ENCODE results near the gene ABAT.
A peak's percentile ranks its signal among the peaks of the same experiment; 100 is the strongest.

ABAT gene

DNA sequence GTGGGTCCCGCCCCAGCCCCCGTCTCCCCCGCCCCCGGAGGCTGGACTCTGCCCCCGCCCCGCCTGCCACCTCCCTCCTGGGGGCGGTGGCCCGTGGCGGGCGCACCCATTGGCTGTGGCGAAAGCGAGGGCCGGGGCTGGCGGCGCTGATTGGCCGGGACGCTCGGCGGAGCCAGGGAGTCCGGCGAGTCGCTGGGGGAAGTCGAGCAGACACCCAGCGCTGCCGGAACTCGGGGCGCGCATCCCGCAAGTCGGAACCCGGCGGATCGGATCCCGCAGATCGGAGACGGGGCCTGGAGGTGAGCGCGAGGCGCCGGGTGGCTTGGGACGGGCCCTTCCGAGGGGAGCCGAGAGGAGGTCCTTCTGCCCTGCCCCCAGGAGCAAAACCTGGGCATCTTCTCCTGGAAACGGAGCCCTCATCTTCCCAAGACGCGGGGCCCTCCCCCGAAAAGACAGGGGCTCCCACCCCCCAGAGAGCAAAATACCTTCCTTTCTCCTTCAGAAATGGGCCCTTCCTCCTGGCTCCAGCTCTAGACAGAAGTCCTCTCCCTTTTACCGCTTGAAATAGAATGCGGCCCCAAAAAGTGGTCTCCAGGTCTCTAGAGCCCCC is at the start of gene ABAT:
ABAT (plus strand) TSS at position 205 of the 610 bp plus-strand sequence. CDS start 61,123 bp downstream, outside the sequence.
- DNase-seq, result peak in 1 of 2 experiments; percentile 66

DNA sequence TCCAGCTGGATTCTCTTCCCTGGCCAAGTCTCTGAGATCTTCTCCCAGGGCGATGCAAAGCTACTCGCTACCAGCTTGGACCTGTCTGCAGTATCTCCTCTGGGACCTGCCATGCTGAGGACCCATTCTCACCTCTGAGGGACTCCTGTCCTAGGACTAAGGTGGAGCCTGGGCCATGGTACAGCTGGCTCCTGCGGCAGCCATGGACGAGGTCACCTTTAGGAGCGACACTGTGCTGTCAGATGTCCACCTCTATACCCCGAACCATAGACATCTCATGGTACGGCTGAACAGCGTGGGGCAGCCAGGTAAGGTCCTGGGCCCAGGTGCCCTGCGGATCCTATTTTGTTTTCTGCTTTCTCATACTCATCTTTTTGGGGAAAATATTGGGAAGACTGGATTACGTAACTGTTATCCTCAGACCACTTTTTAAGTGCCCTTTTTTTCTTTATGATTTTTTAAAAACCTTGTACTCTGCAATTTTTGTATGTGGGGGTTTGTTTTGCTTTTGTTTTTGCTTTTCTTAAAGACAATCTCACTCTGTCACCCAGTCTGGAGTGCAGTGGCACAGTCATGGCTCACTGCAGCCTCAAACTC is 48.8 kb upstream of the ABAT start:
- no peak for DNase-seq

DNA sequence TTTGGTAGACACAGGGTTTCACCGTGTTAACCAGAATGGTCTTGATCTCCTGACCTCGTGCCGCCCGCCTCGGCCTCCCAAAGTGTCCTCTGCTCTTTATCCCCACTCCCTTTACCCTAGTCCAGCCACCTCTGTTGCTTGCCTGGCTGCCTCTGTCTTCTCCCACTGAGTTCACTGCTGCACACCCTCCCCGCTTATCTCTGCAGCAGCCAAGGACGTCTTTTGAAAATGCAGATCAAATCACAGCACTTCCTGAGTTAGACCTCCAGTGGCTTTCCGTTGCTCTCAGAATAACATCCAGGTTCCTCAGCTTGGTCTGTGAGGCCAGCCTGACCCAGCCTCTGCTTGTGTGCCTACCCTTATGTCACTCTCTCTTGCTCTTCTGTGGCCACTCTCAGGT is 47.5 kb upstream of the ABAT start:
- DNase-seq, result no peak

DNA sequence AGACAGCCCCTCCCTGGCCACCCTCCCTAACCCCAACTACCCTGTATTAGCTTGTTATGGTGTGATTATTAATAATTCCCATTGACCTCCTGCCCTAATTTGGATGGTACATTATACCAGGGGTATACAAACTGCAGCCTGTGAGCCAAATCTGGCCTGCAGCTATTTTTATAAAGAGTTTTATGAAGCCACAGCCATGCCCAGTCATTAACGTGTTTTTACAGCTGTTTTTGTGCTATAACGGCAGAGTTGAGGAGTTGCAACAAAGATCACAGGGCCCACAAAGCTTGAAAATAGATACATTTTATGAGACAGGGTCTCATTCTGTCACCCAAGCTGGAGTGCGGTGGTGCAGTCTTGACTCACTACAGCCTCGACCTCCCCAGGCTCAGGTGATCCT is 47.0 kb upstream of the ABAT start:
- DNase-seq, result no peak

DNA sequence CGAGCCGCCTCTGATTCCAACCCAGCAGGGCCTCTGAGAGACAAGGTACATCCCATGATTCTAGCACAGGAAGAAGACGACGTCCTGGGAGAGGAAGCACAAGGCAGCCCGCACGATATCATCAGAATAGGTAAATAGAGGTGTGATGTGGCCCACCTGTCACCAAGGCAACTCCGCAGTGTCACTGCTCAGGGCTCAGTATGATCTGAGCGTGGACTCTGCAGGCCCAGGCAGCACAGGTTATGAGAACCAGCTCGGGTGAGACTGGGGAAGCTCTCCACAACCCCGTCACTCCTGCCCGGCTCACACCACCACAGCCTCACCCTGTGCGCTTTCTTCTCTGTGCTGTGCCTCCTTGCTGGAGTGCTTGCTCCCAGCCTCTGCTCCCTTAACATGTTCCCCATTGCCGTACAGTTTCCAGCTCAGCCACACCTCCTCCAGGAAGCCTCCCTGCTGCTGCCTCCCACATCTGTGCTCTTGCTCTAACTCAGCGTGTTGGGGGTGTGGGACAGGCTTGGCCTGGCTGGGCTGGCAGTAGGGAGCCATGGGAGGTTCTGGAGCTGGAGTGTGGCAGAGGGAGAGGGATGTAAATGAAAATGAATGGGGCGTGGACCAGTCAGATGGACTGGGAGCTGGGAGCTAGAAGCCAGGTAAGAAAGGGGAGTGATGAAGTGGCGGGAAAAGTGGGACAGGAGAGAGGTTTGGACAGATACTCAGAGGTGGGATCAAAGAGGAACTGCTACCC is 45.3 kb upstream of the ABAT start:
- no peak for DNase-seq

DNA sequence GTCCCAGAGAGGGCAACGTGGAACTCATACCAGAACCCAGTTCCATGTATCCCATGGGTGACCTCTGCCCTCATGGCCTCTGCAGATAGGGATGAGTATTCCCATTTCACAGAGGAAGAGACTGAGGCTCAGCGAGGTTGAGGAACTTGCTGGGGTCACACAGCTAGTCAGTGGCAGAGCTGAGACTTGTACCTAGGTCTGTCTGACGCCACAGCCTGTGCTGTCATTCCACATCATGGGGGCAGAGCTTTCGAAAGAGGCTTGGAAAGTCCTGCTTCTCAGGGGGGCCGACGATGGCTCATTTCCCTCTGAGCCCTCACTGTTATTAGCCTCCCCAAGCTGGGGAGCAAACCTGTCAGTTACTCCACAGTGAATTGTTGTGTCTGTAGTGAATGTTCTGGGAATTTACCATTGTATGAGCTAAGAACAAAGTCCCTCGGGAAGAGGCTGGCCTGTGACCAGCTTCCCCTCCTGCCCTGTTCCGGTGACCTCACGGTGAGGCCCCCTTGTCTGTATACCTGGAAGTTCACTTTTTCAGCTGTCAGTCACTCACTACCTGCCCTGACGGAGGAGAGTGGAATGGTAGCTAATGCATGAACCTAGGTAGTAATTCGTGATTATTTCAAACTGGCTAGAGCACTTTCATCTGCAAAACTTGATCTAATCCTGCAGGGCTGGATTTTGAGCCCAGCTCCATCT is 44.0 kb upstream of the ABAT start:
- DNase-seq, result no peak

DNA sequence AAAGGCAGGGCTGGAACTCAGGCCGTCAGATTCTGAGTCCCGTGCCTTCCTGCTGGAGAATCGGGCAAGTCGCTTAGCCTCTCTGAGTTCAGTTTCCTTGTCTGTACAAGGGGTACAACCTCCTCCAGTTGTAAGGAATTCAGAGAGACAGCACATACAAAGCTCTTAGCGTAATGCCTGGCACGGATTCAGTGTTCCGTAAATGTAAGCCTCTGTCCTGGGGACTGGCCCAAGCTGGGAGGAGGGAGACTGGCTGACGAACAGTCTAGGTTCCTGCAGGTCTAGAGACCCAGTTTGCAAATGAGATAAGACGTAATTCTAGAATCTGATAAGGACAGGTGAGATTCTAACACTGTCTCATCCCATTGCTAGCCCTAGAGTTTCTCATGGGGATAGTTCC is 43.0 kb upstream of the ABAT start:
- DNase-seq, result no peak

DNA sequence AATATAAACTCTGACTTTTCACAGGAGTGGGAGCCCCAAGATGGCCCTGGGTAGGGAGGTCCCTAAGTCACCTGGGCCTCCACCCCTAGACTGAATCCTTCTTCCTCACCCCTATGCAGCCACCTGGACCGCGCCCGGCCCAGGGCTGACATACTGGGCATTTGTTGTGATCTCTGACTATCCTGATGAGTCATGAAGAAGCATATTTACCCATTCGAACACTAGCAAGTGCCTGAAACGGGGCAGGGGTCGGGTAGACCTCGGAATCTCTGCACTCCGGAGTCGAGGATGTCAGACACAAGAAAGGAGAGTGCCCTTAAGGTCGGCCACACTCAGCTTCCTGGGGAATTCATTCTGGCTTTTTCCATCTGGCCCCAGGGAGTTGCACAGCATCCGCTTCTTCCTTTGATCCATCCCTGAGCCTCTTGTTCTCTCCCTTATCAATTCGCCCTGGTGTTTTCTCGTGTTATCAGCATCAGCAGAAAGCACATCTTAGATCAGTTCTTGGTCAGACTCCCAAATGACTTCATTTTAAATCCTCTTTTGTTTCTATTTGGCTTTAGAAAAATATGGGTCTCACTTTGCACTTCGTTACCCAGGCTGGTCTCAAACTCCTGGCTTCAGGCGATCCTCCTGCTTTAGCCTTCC is 42.5 kb upstream of the ABAT start:
- no peak for DNase-seq

DNA sequence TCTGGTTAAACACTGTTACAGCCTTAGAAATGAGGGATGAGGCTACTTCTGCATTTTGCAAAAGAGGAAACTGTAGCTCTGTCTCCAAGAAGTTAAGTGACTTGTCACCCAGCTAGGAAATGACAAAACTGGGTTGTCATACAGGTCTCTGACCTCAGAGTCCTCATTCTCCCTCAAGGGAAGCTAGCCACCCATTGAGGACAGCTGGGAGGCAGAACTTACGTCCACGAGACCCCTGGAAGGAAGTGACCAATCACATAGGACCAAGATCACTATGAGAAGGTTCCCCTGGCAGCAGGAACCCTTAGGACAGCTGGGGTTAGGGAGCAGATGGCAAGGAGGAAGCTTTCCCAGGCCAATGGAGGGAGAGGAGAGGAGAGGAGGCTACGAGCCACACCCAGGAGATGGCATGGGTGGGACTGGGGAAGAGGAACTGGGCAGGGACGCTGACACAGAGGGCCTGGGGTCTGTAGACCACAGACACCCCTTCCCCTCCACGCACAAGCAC is 41.7 kb upstream of the ABAT start:
- no peak for DNase-seq

DNA sequence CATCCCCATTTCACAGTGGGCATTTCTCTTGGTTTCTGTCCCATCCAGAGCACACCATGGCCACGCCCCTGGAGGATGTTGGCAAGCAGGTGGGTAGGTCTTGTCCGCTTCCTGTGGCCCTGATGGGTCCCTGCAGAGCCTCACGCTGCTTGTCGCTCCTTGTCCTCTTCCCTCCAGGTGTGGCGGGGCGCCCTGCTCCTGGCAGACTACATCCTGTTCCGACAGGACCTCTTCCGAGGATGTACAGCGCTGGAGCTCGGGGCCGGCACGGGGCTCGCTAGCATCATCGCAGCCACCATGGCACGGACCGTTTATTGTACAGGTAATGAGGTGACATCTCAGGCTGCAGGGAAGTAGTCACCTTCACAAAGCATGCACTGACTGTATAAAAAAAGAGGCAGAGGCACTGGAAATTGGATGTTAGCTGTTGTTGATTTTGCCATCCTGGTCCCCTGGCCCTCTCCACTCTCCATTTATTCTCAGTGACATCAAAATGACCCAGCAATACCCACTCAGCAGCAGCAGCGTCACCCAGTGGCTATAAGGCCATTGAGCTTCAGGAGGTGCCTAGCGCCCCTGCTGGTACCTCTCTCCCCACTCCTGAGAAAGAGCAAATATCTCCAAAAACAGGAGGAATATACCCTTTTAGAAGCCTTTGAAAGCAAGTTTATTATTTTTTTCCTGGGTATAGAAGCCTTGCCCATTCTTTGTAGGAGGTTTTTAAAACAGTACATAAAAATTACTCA is 39.3 kb upstream of the ABAT start:
- DNase-seq, result no peak

DNA sequence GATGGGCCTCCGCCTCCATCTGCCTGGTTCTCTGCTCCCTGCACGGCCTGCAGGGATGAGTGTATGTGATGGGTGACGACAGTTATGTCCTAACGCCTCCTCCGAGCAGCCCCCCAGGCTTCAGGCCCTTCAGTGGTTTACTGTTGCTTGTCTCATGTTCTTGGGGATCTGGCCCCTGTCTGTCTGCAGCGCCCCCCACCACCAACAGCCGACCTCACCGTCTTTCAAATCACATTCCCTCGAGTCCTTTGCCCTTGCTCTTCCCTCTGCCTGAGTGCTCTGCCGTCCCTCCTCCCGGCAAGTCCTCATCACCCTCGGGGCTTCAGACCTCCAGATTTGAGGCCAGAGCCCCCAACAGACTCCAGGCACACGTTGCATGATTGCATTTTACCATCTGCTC is 34.7 kb upstream of the ABAT start:
- no peak for DNase-seq

DNA sequence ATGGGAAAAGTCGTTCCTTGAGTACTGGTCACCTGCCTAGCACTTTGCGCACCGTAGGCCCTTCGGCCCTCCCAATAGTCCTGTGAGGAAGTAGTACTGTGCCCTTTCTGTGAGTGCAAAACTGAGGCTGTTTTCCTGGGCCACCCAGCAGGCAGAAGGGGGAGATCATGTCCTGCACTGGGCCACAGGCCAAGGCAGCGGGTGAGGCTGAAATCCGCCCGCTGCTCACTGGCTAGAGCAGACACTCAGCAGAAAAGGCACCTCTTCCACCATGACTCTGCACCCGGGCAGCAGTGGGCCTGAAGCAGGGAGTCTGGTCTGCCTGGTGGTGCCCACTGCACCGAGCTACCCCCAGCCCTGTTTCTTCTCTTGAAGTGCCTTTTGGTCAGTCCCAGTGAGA is 32.7 kb upstream of the ABAT start:
- no peak for DNase-seq

DNA sequence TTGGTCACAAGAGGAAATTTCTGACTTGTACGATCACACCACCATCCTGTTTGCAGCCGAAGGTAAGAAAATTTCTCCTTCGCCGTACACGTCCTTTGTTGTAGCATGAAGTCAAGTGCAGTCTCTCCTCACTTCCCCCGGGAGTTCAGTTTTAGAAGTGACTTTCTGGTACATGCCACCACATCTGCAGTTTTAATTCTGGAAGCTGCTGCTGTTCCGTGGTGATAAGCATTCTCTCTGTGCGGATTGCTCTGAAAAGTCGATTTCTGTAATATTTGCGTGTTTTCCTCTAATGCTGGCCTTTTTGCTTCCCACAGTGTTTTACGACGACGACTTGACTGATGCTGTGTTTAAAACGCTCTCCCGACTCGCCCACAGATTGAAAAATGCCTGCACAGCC is 32.3 kb upstream of the ABAT start:
- DNase-seq, result no peak

DNA sequence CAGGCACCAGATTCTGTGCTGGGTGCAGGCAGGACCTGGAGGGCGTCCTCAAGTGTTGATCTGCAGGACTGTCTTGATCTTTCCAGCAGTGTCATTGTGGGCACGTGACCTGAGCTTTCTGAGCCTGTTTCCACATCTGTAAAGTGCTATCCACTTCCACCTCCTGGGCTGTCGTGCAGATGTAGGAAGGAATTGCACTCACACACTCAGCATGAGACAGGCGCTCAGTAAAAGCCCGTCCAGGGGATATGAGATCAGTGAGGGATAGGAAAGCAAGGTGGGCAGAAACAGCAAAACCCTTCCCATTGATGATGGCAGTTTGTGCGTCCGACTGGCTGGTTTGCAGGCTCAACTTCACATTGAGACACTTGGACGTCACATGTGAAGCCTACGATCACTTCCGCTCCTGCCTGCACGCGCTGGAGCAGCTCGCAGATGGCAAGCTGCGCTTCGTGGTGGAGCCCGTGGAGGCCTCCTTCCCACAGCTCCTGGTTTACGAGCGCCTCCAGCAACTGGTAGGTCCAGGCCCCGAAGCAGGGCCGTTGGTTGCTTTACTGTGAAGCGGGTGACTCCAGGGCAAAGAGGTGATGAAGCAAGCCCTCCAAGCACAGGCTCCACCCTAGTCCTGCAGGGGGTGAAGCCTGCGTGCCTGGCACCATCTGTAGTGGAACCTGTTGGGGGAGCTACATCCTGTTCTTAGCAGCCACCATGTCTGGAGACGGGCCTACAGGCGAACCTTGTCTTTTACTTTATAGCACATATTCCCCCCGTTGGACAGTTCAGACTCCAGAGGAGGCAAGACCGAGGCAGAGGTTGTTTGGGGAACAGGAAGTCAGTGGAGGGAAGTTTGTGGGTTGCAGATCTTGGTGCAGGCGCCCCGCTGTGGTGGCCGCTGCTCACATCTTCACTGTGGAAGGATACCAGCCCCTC is 29.9 kb upstream of the ABAT start:
- no peak for DNase-seq

DNA sequence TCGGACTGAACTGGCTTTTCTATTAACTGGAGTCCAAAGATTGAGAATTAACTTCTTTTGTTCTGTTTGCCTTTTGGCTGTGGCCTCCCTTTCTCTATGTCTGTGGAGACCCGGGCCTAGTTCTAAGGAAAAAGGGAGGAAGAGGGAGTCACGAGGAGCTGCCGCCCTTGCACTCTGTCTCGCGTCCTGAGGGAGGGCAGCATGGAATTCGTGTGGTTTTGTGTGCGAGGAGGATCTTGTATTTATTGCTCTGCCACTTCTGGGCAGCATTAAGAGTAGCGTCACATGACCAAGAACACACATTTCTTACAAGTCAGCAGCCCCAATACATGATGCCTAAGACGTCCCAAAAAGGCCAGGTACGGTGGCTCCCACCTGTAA is 29.3 kb upstream of the ABAT start:
- no peak for DNase-seq

DNA sequence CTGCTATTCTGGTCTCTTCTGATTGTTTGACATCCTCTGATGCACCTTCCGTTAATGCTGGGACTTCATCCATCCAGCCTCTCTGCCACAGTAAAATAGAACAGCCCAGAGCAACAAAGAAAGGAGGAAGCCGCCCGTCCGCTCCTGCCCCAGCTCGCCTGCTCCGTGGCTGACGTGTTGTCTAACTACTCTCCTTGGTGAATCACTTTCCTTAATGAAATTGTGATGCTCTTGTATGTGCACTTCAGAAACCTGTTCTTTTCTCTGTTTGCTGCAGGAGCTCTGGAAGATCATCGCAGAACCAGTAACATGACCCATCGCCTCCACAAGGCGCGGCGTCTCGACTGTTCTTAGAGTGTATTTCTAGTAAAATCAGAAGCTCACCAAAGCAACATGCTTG is 28.6 kb upstream of the ABAT start:
- no peak for DNase-seq

DNA sequence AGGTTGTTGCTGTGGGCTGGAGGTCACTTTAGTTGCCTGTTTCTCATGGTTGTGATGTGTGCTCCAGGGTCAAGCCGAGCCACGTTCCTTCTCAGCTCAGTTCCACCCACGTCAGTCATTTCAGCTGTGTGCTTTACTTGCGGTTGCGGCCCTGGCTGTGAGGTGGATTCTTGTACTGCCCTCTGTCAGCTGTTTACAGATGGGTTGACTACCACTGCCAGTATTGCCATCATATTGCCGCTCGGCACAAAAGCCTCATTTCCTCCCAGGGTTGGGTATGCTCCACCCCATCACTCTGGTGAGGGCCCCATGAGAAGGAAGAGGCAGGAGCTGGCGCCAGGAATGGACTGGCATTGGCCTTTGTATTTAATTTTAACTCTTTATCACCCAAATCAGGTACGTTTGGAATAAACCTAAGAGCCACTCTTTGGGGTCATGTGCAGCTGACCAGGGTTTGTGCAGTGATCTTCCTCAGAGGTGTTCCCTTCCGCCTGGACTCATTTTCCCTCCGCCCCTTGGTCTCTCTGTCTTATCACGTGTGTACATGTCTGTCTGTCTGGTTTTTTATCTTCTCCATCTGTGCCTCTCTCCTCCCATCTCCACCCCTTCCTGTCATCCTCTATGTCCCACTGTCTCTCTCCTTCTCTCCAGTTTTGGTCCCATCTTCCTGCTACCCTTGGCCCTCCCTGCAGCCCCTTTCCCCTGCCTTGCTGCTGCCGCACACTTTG is 27.9 kb upstream of the ABAT start:
- DNase-seq, result no peak

DNA sequence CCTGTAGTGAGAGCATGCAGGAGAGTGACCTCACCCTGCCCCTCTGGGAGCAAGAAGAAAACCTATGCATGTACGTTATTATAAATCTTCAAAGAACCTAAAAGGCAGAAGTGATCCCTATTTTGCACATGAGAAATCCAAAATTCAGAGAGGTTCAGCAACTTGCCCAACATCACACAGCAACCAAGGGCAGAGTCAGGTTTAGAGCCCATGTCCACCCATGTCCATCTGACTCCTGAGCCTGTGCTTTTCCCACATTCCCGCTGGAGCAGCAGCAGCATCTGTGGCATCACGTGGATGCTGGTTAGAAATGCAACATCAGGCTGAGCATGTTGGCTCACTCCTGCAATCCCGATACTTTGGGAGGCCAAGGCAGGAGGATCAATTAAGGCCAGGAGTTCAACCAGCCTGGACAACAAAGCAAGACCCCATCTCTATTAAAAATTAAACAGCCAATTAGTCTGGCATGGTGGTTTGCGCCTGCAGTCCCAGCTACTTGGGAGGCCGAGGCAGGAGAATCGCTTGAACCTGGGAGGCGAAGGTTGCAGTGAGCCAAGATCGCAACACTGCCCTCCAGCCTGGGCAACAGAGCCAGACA is 26.6 kb upstream of the ABAT start:
- no peak for DNase-seq

DNA sequence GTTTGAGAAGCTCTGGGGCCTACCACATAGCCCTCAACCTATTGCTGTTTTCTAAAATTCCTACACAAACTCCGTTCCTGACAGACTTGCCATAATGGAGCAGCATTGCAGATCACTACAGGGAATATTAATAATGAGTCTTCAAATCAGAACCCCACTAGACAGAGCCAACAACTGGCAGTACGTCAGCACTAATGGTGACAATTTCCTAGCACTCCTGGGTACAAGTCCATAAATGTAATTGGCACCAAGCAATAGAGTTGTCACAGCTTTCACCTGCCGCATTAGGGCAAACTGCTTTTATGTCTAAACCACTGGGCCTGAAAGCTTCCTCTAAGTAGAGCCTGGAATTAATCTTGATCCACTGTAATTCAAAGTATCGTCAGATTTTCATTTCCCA is 25.5 kb upstream of the ABAT start:
- no peak for DNase-seq

All from NCI-H187 (cell line).